SU-DHL-6 (cell line): Measurements from ENCODE around the gene SLC44A1.
"Not testable (repeated sequence)": the region's sequence is repeated elsewhere in the genome, so short reads cannot be mapped to it uniquely, and the experiment has no call there.

Source experiments
- H2AFZ ChIP-seq: fragments of 200-600 bp; sonication (generic); 2 replicates; pipeline ENCODE4 v1.6.1; 2014; ENCODE audit warnings: low read depth, mild to moderate bottlenecking, moderate library complexity, mixed read lengths, antibody characterized with exemption, low read length; ENCODE audit not compliant: severe bottlenecking
- H3F3A ChIP-seq: fragments of 200-600 bp; shearing (Covaris generic); 2 replicates; pipeline ENCODE4 v1.6.0; 2016; ENCODE audit warnings: antibody characterized with exemption, mild to moderate bottlenecking; ENCODE audit not compliant: insufficient read depth
- H3K27ac ChIP-seq: fragments of 200-600 bp; sonication (generic); 2 replicates; pipeline ENCODE4 v1.5.1; 2016; ENCODE audit warnings: low read depth, mild to moderate bottlenecking, low read length, moderate library complexity, mixed read lengths
- H3K27me3 ChIP-seq: fragments of 200-600 bp; sonication (generic), shearing (Covaris generic); 2 replicates; pipeline ENCODE4 v1.6.0; 2014; ENCODE audit warnings: mild to moderate bottlenecking, low read length
- H3K36me3 ChIP-seq: fragments of 200-600 bp; sonication (generic); 2 replicates; pipeline ENCODE4 v1.6.1; 2014; ENCODE audit warnings: mild to moderate bottlenecking, low read length, mixed read lengths
- H3K4me2 ChIP-seq: fragments of 300-600, 200-600 bp; shearing (Covaris generic), sonication (generic); 2 replicates; pipeline ENCODE4 v1.6.0; 2014; ENCODE audit warnings: low read length, low read depth, mild to moderate bottlenecking; ENCODE audit not compliant: poor library complexity, severe bottlenecking
- H3K4me3 ChIP-seq: fragments of 200-600 bp; sonication (generic); 2 replicates; pipeline ENCODE4 v1.5.1; 2014; ENCODE audit warnings: antibody characterized with exemption, low read length, mild to moderate bottlenecking, mixed read lengths; ENCODE audit not compliant: insufficient read depth, poor library complexity, severe bottlenecking
- H3K79me2 ChIP-seq: fragments of 200-600 bp; sonication (generic); 2 replicates; pipeline ENCODE4 v1.6.1; 2014; ENCODE audit warnings: mild to moderate bottlenecking, low read length, moderate library complexity; ENCODE audit not compliant: insufficient read depth
- H3K9ac ChIP-seq: fragments of 200-600 bp; sonication (generic); 2 replicates; pipeline ENCODE4 v1.7.0; 2014; ENCODE audit warnings: mild to moderate bottlenecking, low read length
- H3K9me2 ChIP-seq: fragments of 200-600 bp; sonication (generic); replicated peaks from 2 replicates; pipeline ENCODE4 v1.6.1; 2014; ENCODE audit warnings: low read length; ENCODE audit not compliant: insufficient read depth
- H3K9me3 ChIP-seq: fragments of 200-600 bp; sonication (generic); 2 replicates; pipeline ENCODE4 v1.6.1; 2014; ENCODE audit warnings: low read length, mixed read lengths; ENCODE audit not compliant: insufficient read depth
- H4K20me1 ChIP-seq: fragments of 200-600 bp; sonication (generic); 2 replicates; pipeline ENCODE4 v1.6.1; 2014; ENCODE audit warnings: low read depth, mild to moderate bottlenecking, antibody characterized with exemption, low read length, moderate library complexity, mixed read lengths
- CTCF ChIP-seq: fragments of 200-600 bp; sonication (generic); IDR thresholded peaks from one replicate; pipeline ENCODE4 v1.5.1; 2017; ENCODE audit warnings: antibody characterized with exemption, mild to moderate bottlenecking, low read length, moderate library complexity; ENCODE audit not compliant: insufficient read depth, poor library complexity, severe bottlenecking
- EZH2phosphoT487 ChIP-seq: fragments of 200-600 bp; sonication (generic), shearing (Covaris generic); conservative IDR thresholded peaks from 2 replicates; pipeline ENCODE4 v1.6.1; 2018; ENCODE audit warnings: mild to moderate bottlenecking, antibody characterized with exemption, low read length, moderate library complexity, mixed read lengths

SLC44A1 gene

GRCh38 chr9:105264380-105264779 lies 19.9 kb downstream of the SLC44A1 start:
- H3K36me3 ChIP-seq: no peaks in the 10 kb centered on the region
- no peak for TF ChIP-seq EZH2phosphoT487
- TF ChIP-seq CTCF: no peak
- H3K9me2 ChIP-seq: no peaks in the 10 kb centered on the region
- no peak overlapping the region for H3K4me3 ChIP-seq
- no peak overlapping the region for H2AFZ ChIP-seq
- no peaks in the 10 kb centered on the region for H4K20me1 ChIP-seq
- no peaks in the 10 kb centered on the region; the same call in 1 of the 2 replicates for H3K79me2 ChIP-seq
- no peak overlapping the region for H3K9ac ChIP-seq
- H3F3A ChIP-seq: no peaks in the 10 kb centered on the region
- no peaks in the 10 kb centered on the region for H3K27me3 ChIP-seq
- no peak overlapping the region for H3K27ac ChIP-seq
- no peaks in the 10 kb centered on the region for H3K9me3 ChIP-seq
- no peak overlapping the region for H3K4me2 ChIP-seq

- not testable (repeated sequence) for H3K79me2 ChIP-seq
Observed at GRCh38 chr9:105268254-105268653, 23.8 kb downstream of the SLC44A1 start.

GRCh38 chr9:105269593-105269992 lies 25.1 kb downstream of the SLC44A1 start:
- H3K27me3 ChIP-seq: no peaks in the 10 kb centered on the region
- H3K36me3 ChIP-seq: no peaks in the 10 kb centered on the region
- H3K4me2 ChIP-seq: no peak overlapping the region
- no peaks in the 10 kb centered on the region; the same call in 1 of the 2 replicates for H3K79me2 ChIP-seq
- TF ChIP-seq CTCF: no peak
- TF ChIP-seq EZH2phosphoT487: no peak
- no peaks in the 10 kb centered on the region for H3F3A ChIP-seq
- no peak overlapping the region for H2AFZ ChIP-seq
- H4K20me1 ChIP-seq: peaks cover 3% of the 10 kb centered on the region; the same call in 1 of the 2 replicates
- no peaks in the 10 kb centered on the region for H3K9me3 ChIP-seq
- H3K9ac ChIP-seq: no peak overlapping the region
- H3K9me2 ChIP-seq: no peaks in the 10 kb centered on the region
- no peak overlapping the region for H3K4me3 ChIP-seq
- no peak overlapping the region for H3K27ac ChIP-seq

More at GRCh38 chr9:105268254-105268653, 23.8 kb downstream of the SLC44A1 start:
- H3K4me2 ChIP-seq, H3K9ac ChIP-seq, H3K9me2 ChIP-seq, H3F3A ChIP-seq, H2AFZ ChIP-seq, H3K9me3 ChIP-seq, H3K36me3 ChIP-seq, H3K27ac ChIP-seq, H3K27me3 ChIP-seq, H3K4me3 ChIP-seq, H4K20me1 ChIP-seq: not testable (repeated sequence)

- Histone ChIP-seq H3K9me3 (no peaks in the 10 kb centered on the region), H3K9ac (no peak overlapping the region), H3F3A (no peaks in the 10 kb centered on the region), H3K27me3 (no peaks in the 10 kb centered on the region), H2AFZ (no peak overlapping the region), H3K36me3 (no peaks in the 10 kb centered on the region), H3K79me2 (no peaks in the 10 kb centered on the region; the same call in 1 of the 2 replicates), H3K9me2 (no peaks in the 10 kb centered on the region), H3K4me2 (no peak overlapping the region), H3K27ac (no peak overlapping the region), H3K4me3 (no peak overlapping the region), H4K20me1 (peaks cover 3% of the 10 kb centered on the region; the same call in 1 of the 2 replicates)
- no peak for TF ChIP-seq EZH2phosphoT487
- TF ChIP-seq CTCF: no peak
Observed at GRCh38 chr9:105270711-105271110, 26.3 kb downstream of the SLC44A1 start.
